Measurements from ENCODE around the gene CACNA1E.

Gene CACNA1E

GRCh38 chr1:181577475-181577874 lies 94.2 kb downstream of the CACNA1E start:
- Histone ChIP-seq H3K14ac (ENCODE audit: low read length) (peak overlapping the region; percentile 72), H2BK15ac (ENCODE audit: low read length) (no peak overlapping the region), H3K36me3 (replicated peaks in 1 of 2; ENCODE audit: control insufficient read depth in 2 of 2, insufficient read depth in 2 of 2, low read length in 2 of 2) (peaks cover 0 to 2% of the 10 kb centered on the region in 2 donors), H3K4me3 (ENCODE audit: low read length in 2 of 2) (peak overlapping the region in 1 of 2 donors; percentile 40), H2AFZ (ENCODE audit: low read length) (no peak overlapping the region), H4K8ac (ENCODE audit: low read depth, low read length) (no peak overlapping the region), H3K18ac (ENCODE audit: low read length) (peak overlapping the region; percentile 48), H3K27me3 (ENCODE audit: control insufficient read depth in 3 of 3, insufficient read depth in 3 of 3, low read depth in 1 of 3, low read length in 3 of 3) (no peaks in the 10 kb centered on the region), H3K23ac (ENCODE audit: low read depth, low read length, poor library complexity) (no peak overlapping the region), H3K79me1 (ENCODE audit: low read depth, low read length) (no peaks in the 10 kb centered on the region), H3K4me2 (ENCODE audit: insufficient read depth, low read length, poor library complexity, severe bottlenecking) (no peak overlapping the region), H3K4ac (ENCODE audit: low read length) (no peak overlapping the region), H2BK12ac (ENCODE audit: low read length) (no peak overlapping the region), H3K9me3 (replicated peaks in 1 of 2; ENCODE audit: control insufficient read depth in 2 of 2, insufficient read depth in 1 of 2, low read depth in 1 of 2, low read length in 2 of 2) (no peaks in the 10 kb centered on the region), H2BK120ac (ENCODE audit: low read depth, low read length) (no peak overlapping the region), H3K9ac (ENCODE audit: low read depth, low read length, poor library complexity) (no peak overlapping the region), H2AK5ac (ENCODE audit: low read depth, low read length) (no peak overlapping the region), H4K91ac (ENCODE audit: low read depth, low read length, poor library complexity) (no peak overlapping the region), H3K27ac (replicated peaks; ENCODE audit: low read length) (no peak overlapping the region), H2BK5ac (ENCODE audit: low read length) (no peak overlapping the region), H3K4me1 (ENCODE audit: control insufficient read depth in 2 of 2, insufficient read depth in 1 of 2, low read depth in 1 of 2, low read length in 2 of 2) (no peaks in the 10 kb centered on the region)
- DNase-seq (ENCODE audit: low spot score): no peak
- WGBS, 2 donors (ENCODE audit: extremely low coverage in 2 of 2, insufficient read length in 2 of 2, insufficient replicate concordance in 1 of 2): no CpG with 5 or more reads among the region's 8 CpGs

GRCh38 chr1:181583598-181583997 lies 100.3 kb downstream of the CACNA1E start:
- Histone ChIP-seq H2BK120ac (ENCODE audit: low read depth, low read length) (no peak overlapping the region), H3K79me1 (ENCODE audit: low read depth, low read length) (no peaks in the 10 kb centered on the region), H2BK15ac (ENCODE audit: low read length) (no peak overlapping the region), H3K23ac (ENCODE audit: low read depth, low read length, poor library complexity) (no peak overlapping the region), H3K27me3 (ENCODE audit: control insufficient read depth in 3 of 3, insufficient read depth in 3 of 3, low read depth in 1 of 3, low read length in 3 of 3) (no peaks in the 10 kb centered on the region), H3K18ac (ENCODE audit: low read length) (no peak overlapping the region), H4K91ac (ENCODE audit: low read depth, low read length, poor library complexity) (no peak overlapping the region), H3K9me3 (replicated peaks in 1 of 2; ENCODE audit: control insufficient read depth in 2 of 2, insufficient read depth in 1 of 2, low read depth in 1 of 2, low read length in 2 of 2) (no peaks in the 10 kb centered on the region), H4K8ac (ENCODE audit: low read depth, low read length) (no peak overlapping the region), H2AK5ac (ENCODE audit: low read depth, low read length) (no peak overlapping the region), H3K9ac (ENCODE audit: low read depth, low read length, poor library complexity) (no peak overlapping the region), H2BK5ac (ENCODE audit: low read length) (no peak overlapping the region), H3K4me3 (ENCODE audit: low read length in 2 of 2) (no peak overlapping the region), H3K4ac (ENCODE audit: low read length) (no peak overlapping the region), H3K14ac (ENCODE audit: low read length) (no peak overlapping the region), H3K36me3 (replicated peaks in 1 of 2; ENCODE audit: control insufficient read depth in 2 of 2, insufficient read depth in 2 of 2, low read length in 2 of 2) (peaks cover 0 to 2% of the 10 kb centered on the region in 2 donors), H3K4me2 (ENCODE audit: insufficient read depth, low read length, poor library complexity, severe bottlenecking) (no peak overlapping the region), H2BK12ac (ENCODE audit: low read length) (no peak overlapping the region), H3K4me1 (ENCODE audit: control insufficient read depth in 2 of 2, insufficient read depth in 1 of 2, low read depth in 1 of 2, low read length in 2 of 2) (no peaks in the 10 kb centered on the region), H3K27ac (replicated peaks; ENCODE audit: low read length) (no peak overlapping the region), H2AFZ (ENCODE audit: low read length) (no peak overlapping the region)
- WGBS, 2 donors (ENCODE audit: extremely low coverage in 2 of 2, insufficient read length in 2 of 2, insufficient replicate concordance in 1 of 2): no CpG with 5 or more reads among the region's 3 CpGs
- no peak for DNase-seq (ENCODE audit: low spot score)

GRCh38 chr1:181587870-181588438 lies 104.6 kb downstream of the CACNA1E start:
- Histone ChIP-seq H2BK5ac (ENCODE audit: low read length) (no peak overlapping the region), H3K79me1 (ENCODE audit: low read depth, low read length) (no peaks in the 10 kb centered on the region), H2AFZ (ENCODE audit: low read length) (no peak overlapping the region), H3K9me3 (replicated peaks in 1 of 2; ENCODE audit: control insufficient read depth in 2 of 2, insufficient read depth in 1 of 2, low read depth in 1 of 2, low read length in 2 of 2) (no peaks in the 10 kb centered on the region), H3K18ac (ENCODE audit: low read length) (no peak overlapping the region), H3K4me1 (ENCODE audit: control insufficient read depth in 2 of 2, insufficient read depth in 1 of 2, low read depth in 1 of 2, low read length in 2 of 2) (peaks cover 0 to 6% of the 10 kb centered on the region in 2 donors), H2AK5ac (ENCODE audit: low read depth, low read length) (no peak overlapping the region), H4K8ac (ENCODE audit: low read depth, low read length) (no peak overlapping the region), H3K27me3 (ENCODE audit: control insufficient read depth in 3 of 3, insufficient read depth in 3 of 3, low read depth in 1 of 3, low read length in 3 of 3) (peaks cover 0 to 3% (median 0%) of the 10 kb centered on the region in 3 experiments), H3K4me3 (ENCODE audit: low read length in 2 of 2) (no peak overlapping the region), H3K9ac (ENCODE audit: low read depth, low read length, poor library complexity) (no peak overlapping the region), H3K27ac (replicated peaks; ENCODE audit: low read length) (no peak overlapping the region), H4K91ac (ENCODE audit: low read depth, low read length, poor library complexity) (no peak overlapping the region), H2BK120ac (ENCODE audit: low read depth, low read length) (no peak overlapping the region), H3K14ac (ENCODE audit: low read length) (no peak overlapping the region), H3K4me2 (ENCODE audit: insufficient read depth, low read length, poor library complexity, severe bottlenecking) (no peak overlapping the region), H2BK12ac (ENCODE audit: low read length) (no peak overlapping the region), H3K4ac (ENCODE audit: low read length) (no peak overlapping the region), H3K36me3 (replicated peaks in 1 of 2; ENCODE audit: control insufficient read depth in 2 of 2, insufficient read depth in 2 of 2, low read length in 2 of 2) (no peaks in the 10 kb centered on the region), H2BK15ac (ENCODE audit: low read length) (no peak overlapping the region), H3K23ac (ENCODE audit: low read depth, low read length, poor library complexity) (no peak overlapping the region)
- WGBS, 2 donors (ENCODE audit: extremely low coverage in 2 of 2, insufficient read length in 2 of 2, insufficient replicate concordance in 1 of 2): no CpG with 5 or more reads among the region's 10 CpGs
- DNase-seq (ENCODE audit: low spot score): no peak

GRCh38 chr1:181588631-181589030 lies 105.3 kb downstream of the CACNA1E start:
- H2BK15ac ChIP-seq (ENCODE audit: low read length): no peak overlapping the region
- no peak overlapping the region for H3K14ac ChIP-seq (ENCODE audit: low read length)
- H3K27me3 ChIP-seq (ENCODE audit: control insufficient read depth in 3 of 3, insufficient read depth in 3 of 3, low read depth in 1 of 3, low read length in 3 of 3): peaks cover 0 to 3% (median 0%) of the 10 kb centered on the region in 3 experiments
- H3K4me2 ChIP-seq (ENCODE audit: insufficient read depth, low read length, poor library complexity, severe bottlenecking): no peak overlapping the region
- H3K4ac ChIP-seq (ENCODE audit: low read length): no peak overlapping the region
- H4K8ac ChIP-seq (ENCODE audit: low read depth, low read length): no peak overlapping the region
- H2AFZ ChIP-seq (ENCODE audit: low read length): no peak overlapping the region
- H3K23ac ChIP-seq (ENCODE audit: low read depth, low read length, poor library complexity): no peak overlapping the region
- H3K27ac ChIP-seq (replicated peaks; ENCODE audit: low read length): no peak overlapping the region
- no peak for DNase-seq (ENCODE audit: low spot score)
- H3K4me1 ChIP-seq (ENCODE audit: control insufficient read depth in 2 of 2, insufficient read depth in 1 of 2, low read depth in 1 of 2, low read length in 2 of 2): peaks cover 0 to 6% of the 10 kb centered on the region in 2 donors
- H3K18ac ChIP-seq (ENCODE audit: low read length): no peak overlapping the region
- no peak overlapping the region for H2BK12ac ChIP-seq (ENCODE audit: low read length)
- no peak overlapping the region for H2BK5ac ChIP-seq (ENCODE audit: low read length)
- H3K9ac ChIP-seq (ENCODE audit: low read depth, low read length, poor library complexity): no peak overlapping the region
- H3K4me3 ChIP-seq (ENCODE audit: low read length in 2 of 2): no peak overlapping the region
- H3K9me3 ChIP-seq (replicated peaks in 1 of 2; ENCODE audit: control insufficient read depth in 2 of 2, insufficient read depth in 1 of 2, low read depth in 1 of 2, low read length in 2 of 2): no peaks in the 10 kb centered on the region
- no peaks in the 10 kb centered on the region for H3K79me1 ChIP-seq (ENCODE audit: low read depth, low read length)
- no peak overlapping the region for H2AK5ac ChIP-seq (ENCODE audit: low read depth, low read length)
- WGBS, 2 donors (ENCODE audit: extremely low coverage in 2 of 2, insufficient read length in 2 of 2, insufficient replicate concordance in 1 of 2): no CpG with 5 or more reads among the region's 4 CpGs
- no peak overlapping the region for H2BK120ac ChIP-seq (ENCODE audit: low read depth, low read length)
- no peak overlapping the region for H4K91ac ChIP-seq (ENCODE audit: low read depth, low read length, poor library complexity)
- no peaks in the 10 kb centered on the region for H3K36me3 ChIP-seq (replicated peaks in 1 of 2; ENCODE audit: control insufficient read depth in 2 of 2, insufficient read depth in 2 of 2, low read length in 2 of 2)

Data from neuronal stem cell (in vitro differentiated cells).